ENCODE results near the gene KTN1.

- TF ChIP-seq POLR2A (IDR thresholded peaks at IDR 0.05; ENCODE audit: low read length) (no peak), GATA1 (IDR thresholded peaks at IDR 0.05; ENCODE audit: low read depth, low read length) (no peak)
Observed at GRCh38 chr14:55537782-55538181, 42.2 kb upstream of the KTN1 start.
